Activated T-helper 2 cell treated with anti-CD3 and anti-CD28 coated beads, Interferon-gamma antibody, Interleukin-2, Interleukin-4, amounts not matched to agents 10 μg/mL and 5 μg/mL and 100 μg/mL, durations not matched to agents 14 hours and 24 hours and 36 hours (primary cell): ENCODE data around the gene PRR12. TPM values are rescaled to one million over a fixed set of nuclear protein-coding genes. Genes with fewer than 3 reads are reported as not detected.

Source experiments
- DNase-seq: peaks from one replicate; pipeline ENCODE4 v3.0.0; 2021; ENCODE audit warnings: low spot score
- H3K27ac Mint-ChIP-seq: one replicate; pipeline ENCODE4 v1.8.0; 2021; ENCODE audit warnings: mixed read lengths
- H3K27me3 Mint-ChIP-seq: one replicate; pipeline ENCODE4 v1.8.0; 2021; ENCODE audit warnings: low read depth, mixed read lengths
- H3K36me3 Mint-ChIP-seq: one replicate; pipeline ENCODE4 v1.8.0; 2021; ENCODE audit warnings: low read depth, mixed read lengths
- H3K4me1 Mint-ChIP-seq: one replicate; pipeline ENCODE4 v1.8.0; 2021; ENCODE audit warnings: low read depth, mixed read lengths
- H3K4me3 Mint-ChIP-seq: one replicate; pipeline ENCODE4 v1.8.0; 2021; ENCODE audit warnings: low read depth, mild to moderate bottlenecking, moderate library complexity, mixed read lengths
- H3K9me3 Mint-ChIP-seq: one replicate; pipeline ENCODE4 v1.8.0; 2021; ENCODE audit warnings: mixed read lengths
- intact Hi-C: fragments of 100-400 bp; cut with micrococcal nuclease; formaldehyde crosslinking; loops from one replicate; pipeline ENCODE4 v1.15.1; 2023
- total RNA-seq: library from RNA; stranded (reverse); gene quantifications from 2 replicates; pipeline ENCODE4 v1.2.3, GENCODE V29; 2022

Gene PRR12
- total RNA-seq, 1 donor from 2014 or later: 34.6 TPM

GRCh38 chr19:49651820-49652550 lies 61.0 kb downstream of the PRR12 start:
- H3K9me3 Mint-ChIP-seq: no peaks in the 10 kb centered on the region
- no peak overlapping the region for H3K4me3 Mint-ChIP-seq
- no peaks in the 10 kb centered on the region for H3K4me1 Mint-ChIP-seq
- H3K36me3 Mint-ChIP-seq: peaks cover 47% of the 10 kb centered on the region
- H3K27me3 Mint-ChIP-seq: no peaks in the 10 kb centered on the region
- H3K27ac Mint-ChIP-seq: no peak overlapping the region
- intact Hi-C loops: no loop called here
- DNase-seq: no peak

GRCh38 chr19:49652551-49653465 lies 61.8 kb downstream of the PRR12 start:
- no peak for DNase-seq
- no peak overlapping the region for H3K27ac Mint-ChIP-seq
- intact Hi-C loops: no loop called here
- H3K9me3 Mint-ChIP-seq: no peaks in the 10 kb centered on the region
- H3K36me3 Mint-ChIP-seq: peaks cover 46% of the 10 kb centered on the region
- no peaks in the 10 kb centered on the region for H3K27me3 Mint-ChIP-seq
- no peaks in the 10 kb centered on the region for H3K4me1 Mint-ChIP-seq
- H3K4me3 Mint-ChIP-seq: no peak overlapping the region

DNA sequence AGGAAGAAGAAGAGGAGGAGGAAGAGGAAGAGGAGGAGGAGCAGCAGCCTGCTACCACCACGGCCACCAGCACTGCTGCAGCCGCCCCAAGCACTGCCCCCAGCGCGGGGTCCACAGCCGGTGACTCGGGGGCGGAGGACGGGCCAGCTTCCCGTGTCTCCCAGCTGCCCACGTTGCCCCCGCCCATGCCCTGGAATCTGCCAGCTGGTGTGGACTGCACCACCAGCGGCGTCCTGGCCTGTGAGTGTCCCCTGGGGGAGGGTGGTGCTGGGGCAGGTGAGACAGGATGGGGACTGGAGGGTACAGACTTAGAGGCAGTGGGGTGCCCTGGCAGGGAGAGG lies 62.5 kb downstream of the PRR12 start:
- Mint-ChIP-seq H3K4me3 (no peak overlapping the region), H3K4me1 (no peaks in the 10 kb centered on the region), H3K27me3 (no peaks in the 10 kb centered on the region), H3K9me3 (no peaks in the 10 kb centered on the region), H3K27ac (no peak overlapping the region), H3K36me3 (peaks cover 47% of the 10 kb centered on the region)
- no peak for DNase-seq
- intact Hi-C loops: no loop called here

- intact Hi-C loops: no loop called here
- H3K4me1 Mint-ChIP-seq: no peaks in the 10 kb centered on the region
- no peaks in the 10 kb centered on the region for H3K27me3 Mint-ChIP-seq
- no peak overlapping the region for H3K4me3 Mint-ChIP-seq
- no peak overlapping the region for H3K27ac Mint-ChIP-seq
- no peak for DNase-seq
- peaks cover 51% of the 10 kb centered on the region for H3K36me3 Mint-ChIP-seq
- no peaks in the 10 kb centered on the region for H3K9me3 Mint-ChIP-seq
Measured at GRCh38 chr19:49654581-49654980, 63.6 kb downstream of the PRR12 start.

- intact Hi-C loops: no loop called here
- Mint-ChIP-seq H3K27ac (no peak overlapping the region), H3K4me3 (no peak overlapping the region), H3K4me1 (no peaks in the 10 kb centered on the region), H3K9me3 (no peaks in the 10 kb centered on the region), H3K36me3 (peaks cover 56% of the 10 kb centered on the region), H3K27me3 (no peaks in the 10 kb centered on the region)
- no peak for DNase-seq
Measured at GRCh38 chr19:49655570-49656455, 64.8 kb downstream of the PRR12 start.

GRCh38 chr19:49656456-49657109 lies 65.6 kb downstream of the PRR12 start:
- peaks cover 53% of the 10 kb centered on the region for H3K36me3 Mint-ChIP-seq
- intact Hi-C loops: no loop called here
- no peaks in the 10 kb centered on the region for H3K9me3 Mint-ChIP-seq
- H3K27ac Mint-ChIP-seq: no peak overlapping the region
- no peaks in the 10 kb centered on the region for H3K27me3 Mint-ChIP-seq
- H3K4me3 Mint-ChIP-seq: no peak overlapping the region
- DNase-seq: no peak
- H3K4me1 Mint-ChIP-seq: no peaks in the 10 kb centered on the region

- no peak overlapping the region for H3K27ac Mint-ChIP-seq
- H3K36me3 Mint-ChIP-seq: peaks cover 63% of the 10 kb centered on the region
- no peak overlapping the region for H3K4me3 Mint-ChIP-seq
Measured at GRCh38 chr19:49657493-49658138, 66.6 kb downstream of the PRR12 start.

GRCh38 chr19:49658139-49658517 lies 67.1 kb downstream of the PRR12 start:
- intact Hi-C loops: no loop called here
- DNase-seq: no peak
- H3K27ac Mint-ChIP-seq: no peak overlapping the region
- H3K4me3 Mint-ChIP-seq: no peak overlapping the region
- peaks cover 65% of the 10 kb centered on the region for H3K36me3 Mint-ChIP-seq
- H3K9me3 Mint-ChIP-seq: no peaks in the 10 kb centered on the region
- no peaks in the 10 kb centered on the region for H3K27me3 Mint-ChIP-seq
- peaks cover 6% of the 10 kb centered on the region for H3K4me1 Mint-ChIP-seq

More at GRCh38 chr19:49657493-49658138, 66.6 kb downstream of the PRR12 start:
- intact Hi-C loops: no loop called here
- Mint-ChIP-seq H3K27me3 (no peaks in the 10 kb centered on the region), H3K4me1 (peaks cover 1% of the 10 kb centered on the region), H3K9me3 (no peaks in the 10 kb centered on the region)
- DNase-seq: no peak

DNA sequence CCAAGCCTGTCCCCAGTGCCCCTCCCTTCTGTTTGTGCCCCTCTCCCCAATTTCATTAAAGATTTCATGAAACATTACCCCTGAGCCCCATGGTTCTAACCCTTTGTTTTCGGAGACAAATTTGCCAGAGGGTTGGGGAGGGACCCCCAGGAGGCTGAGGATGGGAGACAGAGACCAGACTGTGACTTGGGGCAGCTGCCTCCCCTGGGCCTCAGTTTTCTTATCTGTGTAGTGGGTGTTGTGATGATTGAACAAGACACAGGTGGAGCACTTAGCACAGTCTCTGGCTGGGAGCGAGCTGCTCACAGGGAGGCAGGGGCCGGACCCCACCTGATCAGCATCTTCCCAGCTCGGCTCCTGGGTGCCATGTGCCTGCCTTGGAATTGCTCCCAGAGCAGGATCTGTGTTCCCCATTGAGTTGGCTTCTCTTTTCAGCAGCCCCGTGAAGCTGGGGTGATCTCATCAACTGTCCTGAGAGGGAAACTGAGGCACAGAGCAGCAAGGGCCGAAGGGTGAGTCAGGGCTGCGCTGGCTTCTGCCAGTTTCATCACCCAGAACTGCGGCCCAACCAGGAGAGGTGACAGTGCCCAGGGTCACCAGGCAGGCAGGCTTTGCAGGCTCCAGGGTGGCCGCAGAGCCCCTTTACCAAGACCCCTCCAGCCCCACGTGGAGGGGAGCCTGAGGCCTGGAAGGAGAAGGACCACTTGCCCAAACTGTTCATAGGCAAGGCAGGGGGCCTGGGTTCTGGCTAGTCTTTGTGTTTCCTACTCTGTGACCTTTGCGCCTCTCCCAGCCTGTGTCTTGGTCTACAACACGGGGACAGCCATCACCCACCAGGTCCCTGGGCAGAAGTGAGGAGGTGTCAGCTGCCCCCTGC lies 67.8 kb downstream of the PRR12 start:
- DNase-seq: no peak
- no peaks in the 10 kb centered on the region for H3K9me3 Mint-ChIP-seq
- peaks cover 63% of the 10 kb centered on the region for H3K36me3 Mint-ChIP-seq
- peaks cover 6% of the 10 kb centered on the region for H3K4me1 Mint-ChIP-seq
- H3K27ac Mint-ChIP-seq: no peak overlapping the region
- intact Hi-C loops: no loop called here
- no peak overlapping the region for H3K4me3 Mint-ChIP-seq
- H3K27me3 Mint-ChIP-seq: no peaks in the 10 kb centered on the region

DNA sequence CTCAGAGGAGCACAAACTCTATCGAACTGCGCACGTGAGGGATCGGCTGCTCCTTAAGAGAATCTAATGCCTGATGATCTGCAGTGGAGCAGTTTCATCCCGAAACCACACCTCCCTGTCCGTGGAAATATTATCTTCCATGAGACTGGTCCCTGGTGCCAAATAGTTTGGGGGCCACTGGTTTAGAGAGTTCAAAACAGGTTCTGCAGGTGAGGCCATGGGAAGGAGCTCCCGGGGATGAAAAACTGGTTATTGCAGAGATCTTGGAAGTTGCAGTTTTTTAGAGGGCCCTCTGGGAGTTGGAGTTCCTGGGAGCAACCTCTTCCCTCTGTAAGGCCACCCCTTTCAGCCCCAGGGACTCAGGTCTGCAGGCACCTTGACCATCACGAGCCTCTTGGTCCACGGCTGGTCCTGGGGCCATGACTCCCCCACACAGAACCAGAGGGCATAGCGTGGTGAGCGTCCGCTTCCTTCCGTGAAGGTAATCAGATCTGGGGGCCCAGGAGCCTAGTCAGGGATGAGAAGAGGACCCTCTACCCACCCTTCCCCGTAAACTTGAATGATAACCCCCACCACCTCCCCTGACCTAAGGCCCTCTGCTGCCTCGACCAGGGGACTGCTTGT lies 69.5 kb downstream of the PRR12 start:
- no peaks in the 10 kb centered on the region for H3K27me3 Mint-ChIP-seq
- intact Hi-C loops: loop anchor here (10.0 kb wide), 1 partner anchor 154 kb away; the partner anchor contains the start of genes FUZ and MED25
- peaks cover 54% of the 10 kb centered on the region for H3K36me3 Mint-ChIP-seq
- H3K4me1 Mint-ChIP-seq: peaks cover 10% of the 10 kb centered on the region
- DNase-seq: no peak
- no peak overlapping the region for H3K27ac Mint-ChIP-seq
- H3K4me3 Mint-ChIP-seq: no peak overlapping the region
- H3K9me3 Mint-ChIP-seq: no peaks in the 10 kb centered on the region

GRCh38 chr19:49662011-49662410 lies 71.0 kb downstream of the PRR12 start:
- H3K27me3 Mint-ChIP-seq: no peaks in the 10 kb centered on the region
- no peak overlapping the region for H3K4me3 Mint-ChIP-seq
- no peak overlapping the region for H3K27ac Mint-ChIP-seq
- peaks cover 45% of the 10 kb centered on the region for H3K36me3 Mint-ChIP-seq
- DNase-seq: no peak
- H3K4me1 Mint-ChIP-seq: peaks cover 14% of the 10 kb centered on the region
- no peaks in the 10 kb centered on the region for H3K9me3 Mint-ChIP-seq
- intact Hi-C loops: loop anchor here (10.0 kb wide), 1 partner anchor 153 kb away; the partner anchor contains the start of genes FUZ and MED25
